Endothelial cell of umbilical vein (primary cell): ENCODE measurements around the gene METTL26. TPM values are rescaled to one million over a fixed set of nuclear protein-coding genes. Genes with fewer than 3 reads are reported as not detected.

Experiments used
- BruUV-seq: library from RNA; stranded (reverse); fragments of 400-500 nt; replicated peaks from 2 replicates; lab custom pipeline; 2021; lab: Mats Ljungman, UMichigan
- CTCF ChIA-PET: fragments of 300-600, 350-600 bp; sonication (Branson Sonifier 250); formaldehyde crosslinking; loops from one replicate; lab custom pipeline; 2021; ENCODE audit warnings: antibody characterized with exemption, inconsistent platforms; lab: Charles Lee
- POLR2A ChIA-PET: fragments of 300-600, 350-600 bp; sonication (Branson Sonifier 250); formaldehyde crosslinking; loops from one replicate; lab custom pipeline; 2021; ENCODE audit warnings: antibody characterized with exemption, inconsistent platforms; lab: Charles Lee
- DNase-seq: peaks from one replicate; pipeline ENCODE4 v3.0.0-alpha.2; 2011; ENCODE audit warnings: low read depth, low spot score
- FAIRE-seq: peaks from 2 replicates; lab custom pipeline; 2011; peaks lifted over from hg19 to GRCh38; lab: Jason Lieb, UNC
- H2AFZ ChIP-seq: 2 replicates; pipeline ENCODE4 v1.6.0; 2012; ENCODE audit warnings: low read depth, low read length, control low read depth, inconsistent platforms
- H3K27ac ChIP-seq: 2 replicates; pipeline ENCODE4 v1.5.1; 2011; ENCODE audit warnings: low read depth, mild to moderate bottlenecking, control low read depth, low read length, moderate library complexity; ENCODE audit not compliant: insufficient read depth
- H3K27me3 ChIP-seq, 2 experiments: 2 replicates each; pipeline versions ENCODE4 v1.6.0 to v1.6.1; 2011; ENCODE audit warnings: low read length in 2 of 2, mixed read lengths in 1 of 2; ENCODE audit not compliant: control insufficient read depth in 2 of 2, insufficient read depth in 2 of 2
- H3K36me3 ChIP-seq, 2 experiments: 2 replicates in 1 of 2; 3 replicates in 1 of 2; pipeline ENCODE4 v1.5.1; 2011; ENCODE audit warnings: low read length in 2 of 2, mild to moderate bottlenecking in 1 of 2, moderate library complexity in 1 of 2; ENCODE audit not compliant: control insufficient read depth in 2 of 2, insufficient read depth in 2 of 2; ENCODE audit errors: extremely low read depth in 1 of 2
- H3K4me1 ChIP-seq: 3 replicates; pipeline ENCODE4 v1.5.1; 2011; ENCODE audit warnings: mild to moderate bottlenecking, low read length; ENCODE audit not compliant: control insufficient read depth, insufficient read depth; ENCODE audit errors: extremely low read depth
- H3K4me2 ChIP-seq: 2 replicates; pipeline ENCODE4 v1.6.1; 2011; ENCODE audit warnings: low read length, control low read depth, mixed read lengths; ENCODE audit not compliant: insufficient read depth
- H3K4me3 ChIP-seq, 3 experiments: fragments of 200-600 bp in 1 of 3; sonication (generic), shearing (Covaris generic) in 1 of 3; replicated peaks in 1 of 3; 2 replicates each; pipeline ENCODE4 v1.5.1; 2011 to 2016; ENCODE audit warnings: control low read depth in 3 of 3, low read length in 3 of 3, mild to moderate bottlenecking in 2 of 3, inconsistent platforms in 1 of 3, low read depth in 1 of 3, moderate library complexity in 1 of 3; ENCODE audit not compliant: insufficient read depth in 1 of 3
- H3K79me2 ChIP-seq: 2 replicates; pipeline ENCODE4 v1.6.0; 2012; ENCODE audit warnings: low read length, inconsistent platforms; ENCODE audit not compliant: control insufficient read depth, insufficient read depth
- H3K9ac ChIP-seq: replicated peaks from 2 replicates; pipeline ENCODE3; 2011; ENCODE audit warnings: low read length, control low read depth; ENCODE audit not compliant: insufficient read depth; ENCODE audit errors: extremely low read depth
- H3K9me1 ChIP-seq: replicated peaks from 3 replicates; pipeline ENCODE4 v1.6.0; 2011; ENCODE audit warnings: mild to moderate bottlenecking, low read length; ENCODE audit not compliant: control insufficient read depth, insufficient read depth; ENCODE audit errors: extremely low read depth
- H3K9me3 ChIP-seq: replicated peaks from 2 replicates; pipeline ENCODE4 v1.5.1; 2012; ENCODE audit warnings: low read length, inconsistent platforms; ENCODE audit not compliant: control insufficient read depth, insufficient read depth
- H4K20me1 ChIP-seq: replicated peaks from 2 replicates; pipeline ENCODE3; 2011; ENCODE audit warnings: mild to moderate bottlenecking, low read length; ENCODE audit not compliant: control insufficient read depth, insufficient read depth; ENCODE audit errors: extremely low read depth
- EZH2 ChIP-seq: IDR thresholded peaks from 2 replicates; pipeline ENCODE4 v1.6.1; 2012; ENCODE audit warnings: borderline replicate concordance, low read depth, mild to moderate bottlenecking, moderate library complexity, low read length, inconsistent platforms; ENCODE audit not compliant: severe bottlenecking
- FOS ChIP-seq: IDR thresholded peaks from 2 replicates; pipeline ENCODE4 v1.6.1; 2011; ENCODE audit warnings: mild to moderate bottlenecking, low read length, moderate library complexity, borderline replicate concordance; ENCODE audit not compliant: insufficient read depth
- GATA2 ChIP-seq: IDR thresholded peaks from 2 replicates; pipeline ENCODE4 v1.7.0; 2011; ENCODE audit warnings: low read depth, mild to moderate bottlenecking, moderate library complexity, mixed read lengths, low read length; ENCODE audit not compliant: insufficient read length, insufficient read depth
- JUN ChIP-seq: IDR thresholded peaks from 2 replicates; pipeline ENCODE4 v1.6.1; 2011; ENCODE audit warnings: borderline replicate concordance, low read depth; ENCODE audit not compliant: insufficient read length, insufficient read depth
- MYC ChIP-seq: IDR thresholded peaks from one replicate; pipeline ENCODE4 v1.6.1; 2011; ENCODE audit warnings: mild to moderate bottlenecking, low read depth, low read length
- POLR2A ChIP-seq: IDR thresholded peaks from 2 replicates; pipeline ENCODE4 v1.6.1; 2012; ENCODE audit warnings: low read depth, mild to moderate bottlenecking, control low read depth, low read length
- POLR2AphosphoS5 ChIP-seq: IDR thresholded peaks from 2 replicates; pipeline ENCODE4 v1.6.1; 2012; ENCODE audit warnings: low read depth, mild to moderate bottlenecking, control low read depth, low read length, moderate library complexity; ENCODE audit not compliant: insufficient read depth
- dilution Hi-C: fragments of 300-500 bp; cut with MboI; formaldehyde crosslinking; loops from one replicate; pipeline ENCODE4 v1.15.0; 2019; ENCODE audit warnings: low sequenced_read_pairs; ENCODE audit not compliant: extremely low pct_ligation_motif_present
- intact Hi-C: fragments of 100-400 bp; cut with micrococcal nuclease; formaldehyde crosslinking; loops from one replicate; pipeline ENCODE4 v1.10.0; 2022
- polyA plus RNA-seq, 4 experiments: library from polyadenylated mRNA; depleted of rRNA in 3 of 4; stranded (reverse) in 3 of 4; unstranded in 1 of 4; fragments of >200 nt; gene quantifications; 2 replicates each; pipeline versions ENCODE4 v1.2.1 to v1.2.3, GENCODE V29; 2011 to 2012; ENCODE audit warnings: missing spikeins in 1 of 4
- total RNA-seq: library from RNA; stranded (reverse); gene quantifications from 2 replicates; pipeline ENCODE4 v1.2.3, GENCODE V29; 2021
- TF ChIP-seq, protein P1 (sequence below): IDR thresholded peaks from 2 replicates; pipeline ENCODE4 v1.6.1; 2011; ENCODE audit not compliant: insufficient read depth, insufficient read length
- TF ChIP-seq, protein P2 (sequence below), 2 donors: IDR thresholded peaks; 1 replicate in 1 of 2; 2 replicates in 1 of 2; pipeline ENCODE4 v1.5.1; 2011; ENCODE audit warnings: low read length in 2 of 2, mild to moderate bottlenecking in 2 of 2, moderate library complexity in 2 of 2, control low read depth in 1 of 2, inconsistent platforms in 1 of 2, low read depth in 1 of 2; ENCODE audit not compliant: insufficient read depth in 1 of 2; ENCODE audit errors: extremely low read depth in 1 of 2

The METTL26 gene
- total and polyA plus RNA-seq, 2 donors (not counting 3 experiments of a cell fraction or from before 2014, with no cell fraction given) = 114 to 138 TPM

DNA sequence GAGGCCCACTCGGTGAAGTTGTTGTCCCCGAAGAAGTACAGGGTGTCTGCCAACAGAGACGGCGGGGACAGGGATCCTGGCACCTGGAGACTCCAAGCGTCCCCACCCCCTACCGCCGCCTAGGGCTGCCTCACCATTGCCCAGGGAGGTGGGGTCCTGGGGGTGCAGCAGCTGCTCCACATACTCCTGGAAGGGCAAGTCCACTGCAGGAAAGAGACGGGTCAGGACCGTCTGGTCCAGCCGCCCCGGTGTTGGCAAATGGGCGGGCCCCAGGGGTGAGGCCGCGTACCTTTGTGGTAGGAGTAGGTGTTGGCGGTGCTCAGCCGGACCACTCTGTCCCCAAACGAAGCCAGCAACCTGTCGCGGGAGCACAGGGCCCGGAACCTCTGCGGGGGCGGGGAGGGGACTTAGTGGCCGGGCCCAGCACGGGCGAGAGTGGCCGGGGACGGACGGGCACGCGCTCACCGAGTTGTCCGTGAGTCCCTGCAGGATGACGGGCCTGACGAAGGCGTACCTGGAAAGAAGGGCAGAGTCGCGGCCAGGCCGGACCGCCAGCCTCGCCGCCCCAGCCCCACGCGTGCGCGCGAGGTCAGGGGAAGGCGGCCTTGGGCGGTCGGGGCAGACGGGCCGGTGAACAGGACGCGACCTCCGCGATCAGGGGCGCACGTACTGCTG is 47.4 kb upstream of the METTL26 start:
- H3K4me1 ChIP-seq = peaks cover 20% of the 10 kb centered on the region
- no peaks in the 10 kb centered on the region for H4K20me1 ChIP-seq
- peaks cover 7 to 22% of the 10 kb centered on the region in 2 experiments for H3K36me3 ChIP-seq
- H2AFZ ChIP-seq = no peak overlapping the region
- H3K9me3 ChIP-seq = no peaks in the 10 kb centered on the region
- H3K27ac ChIP-seq = peak overlapping the region; percentile 35
- no peaks in the 10 kb centered on the region for H3K9me1 ChIP-seq
- H3K27me3 ChIP-seq = no peaks in the 10 kb centered on the region
- dilution Hi-C loops (no loop called here), intact Hi-C loops (no loop called here)
- CTCF ChIA-PET = no interaction called here
- no peak for TF ChIP-seq JUN
- no TSS peak for BruUV-seq
- FAIRE-seq (no peak), DNase-seq (no peak)
- H3K4me2 ChIP-seq = peak overlapping the region; percentile 29
- H3K79me2 ChIP-seq = peaks cover 31% of the 10 kb centered on the region
- POLR2A ChIA-PET = no interaction called here
- H3K9ac ChIP-seq = no peak overlapping the region
- peak overlapping the region in 2 of 3 experiments; percentile 5 to 71 for H3K4me3 ChIP-seq

DNA sequence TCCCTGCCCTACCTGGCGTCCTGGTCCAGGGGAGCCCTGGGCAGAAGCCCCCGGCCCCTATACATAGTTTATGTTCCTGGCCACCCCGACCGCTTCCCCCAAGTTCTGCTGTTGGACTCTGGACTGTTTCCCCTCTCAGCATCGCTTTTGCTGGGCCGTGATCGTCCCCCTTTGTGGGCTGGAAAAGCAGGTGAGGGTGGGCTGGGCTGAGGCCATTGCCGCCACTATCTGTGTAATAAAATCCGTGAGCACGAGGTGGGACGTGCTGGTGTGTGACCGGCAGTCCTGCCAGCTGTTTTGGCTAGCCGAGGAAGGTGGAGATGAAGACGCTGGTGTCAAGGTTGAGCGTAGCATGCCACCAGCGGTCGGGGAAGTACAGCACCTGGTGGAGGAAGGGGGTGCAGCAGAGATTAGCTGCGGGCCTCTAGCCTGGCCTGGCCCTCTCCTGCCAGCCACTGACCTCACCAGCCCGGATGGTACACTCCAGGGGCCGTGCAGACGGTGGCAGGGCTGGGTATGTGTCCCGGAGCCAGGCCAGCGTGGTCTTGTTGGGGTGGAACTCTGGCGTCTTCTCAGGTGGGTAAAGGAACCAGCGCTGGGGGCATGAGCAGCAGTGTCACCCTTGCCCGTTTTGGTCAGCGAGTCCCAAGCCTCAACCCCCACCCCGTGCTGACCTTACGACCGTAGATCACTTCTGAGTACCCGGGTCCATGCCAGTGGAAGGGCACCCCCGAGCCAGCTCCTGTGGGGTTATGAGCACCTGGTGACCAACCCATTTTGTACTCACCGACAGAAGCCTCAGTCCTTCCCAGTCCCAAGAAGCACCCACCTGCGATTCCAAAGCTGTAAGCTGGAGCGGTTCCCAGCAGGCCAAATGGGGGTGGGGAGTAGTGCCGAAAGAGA is 46.6 kb upstream of the METTL26 start:
- no peaks in the 10 kb centered on the region for H3K27me3 ChIP-seq
- H3K79me2 ChIP-seq = peaks cover 31% of the 10 kb centered on the region
- no peak overlapping the region for H3K9ac ChIP-seq
- BruUV-seq = no TSS peak
- dilution Hi-C loops = no loop called here
- no peak overlapping the region for H2AFZ ChIP-seq
- no peak for FAIRE-seq
- H3K27ac ChIP-seq = no peak overlapping the region
- no peaks in the 10 kb centered on the region for H4K20me1 ChIP-seq
- H3K4me1 ChIP-seq = peaks cover 20% of the 10 kb centered on the region
- H3K4me2 ChIP-seq = no peak overlapping the region
- peaks cover 7 to 19% of the 10 kb centered on the region in 2 experiments for H3K36me3 ChIP-seq
- no peaks in the 10 kb centered on the region for H3K9me1 ChIP-seq
- no peak for DNase-seq
- H3K4me3 ChIP-seq = no peak overlapping the region
- intact Hi-C loops = no loop called here
- no peaks in the 10 kb centered on the region for H3K9me3 ChIP-seq
- ChIA-PET CTCF (no interaction called here), POLR2A (no interaction called here)
- TF ChIP-seq JUN = no peak
- TF ChIP-seq POLR2AphosphoS5 = no peak
- no peak for TF ChIP-seq FOS
- TF ChIP-seq EZH2 = no peak
- TF ChIP-seq MYC = no peak
- TF ChIP-seq, protein P1, sequence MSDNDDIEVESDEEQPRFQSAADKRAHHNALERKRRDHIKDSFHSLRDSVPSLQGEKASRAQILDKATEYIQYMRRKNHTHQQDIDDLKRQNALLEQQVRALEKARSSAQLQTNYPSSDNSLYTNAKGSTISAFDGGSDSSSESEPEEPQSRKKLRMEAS = no peak
- no peak for TF ChIP-seq GATA2
- TF ChIP-seq, protein P2, sequence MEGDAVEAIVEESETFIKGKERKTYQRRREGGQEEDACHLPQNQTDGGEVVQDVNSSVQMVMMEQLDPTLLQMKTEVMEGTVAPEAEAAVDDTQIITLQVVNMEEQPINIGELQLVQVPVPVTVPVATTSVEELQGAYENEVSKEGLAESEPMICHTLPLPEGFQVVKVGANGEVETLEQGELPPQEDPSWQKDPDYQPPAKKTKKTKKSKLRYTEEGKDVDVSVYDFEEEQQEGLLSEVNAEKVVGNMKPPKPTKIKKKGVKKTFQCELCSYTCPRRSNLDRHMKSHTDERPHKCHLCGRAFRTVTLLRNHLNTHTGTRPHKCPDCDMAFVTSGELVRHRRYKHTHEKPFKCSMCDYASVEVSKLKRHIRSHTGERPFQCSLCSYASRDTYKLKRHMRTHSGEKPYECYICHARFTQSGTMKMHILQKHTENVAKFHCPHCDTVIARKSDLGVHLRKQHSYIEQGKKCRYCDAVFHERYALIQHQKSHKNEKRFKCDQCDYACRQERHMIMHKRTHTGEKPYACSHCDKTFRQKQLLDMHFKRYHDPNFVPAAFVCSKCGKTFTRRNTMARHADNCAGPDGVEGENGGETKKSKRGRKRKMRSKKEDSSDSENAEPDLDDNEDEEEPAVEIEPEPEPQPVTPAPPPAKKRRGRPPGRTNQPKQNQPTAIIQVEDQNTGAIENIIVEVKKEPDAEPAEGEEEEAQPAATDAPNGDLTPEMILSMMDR (IDR thresholded peaks at IDR 0.05; ENCODE audit: extremely low read depth in 1 of 2, insufficient read depth in 1 of 2, low read depth in 1 of 2, low read length in 2 of 2) = no peak
- no peak for TF ChIP-seq POLR2A
